Breast epithelium (tissue), 4 donors: ENCODE measurements around the gene BABAM2. TPM values are rescaled to one million over a fixed set of nuclear protein-coding genes. Genes with fewer than 3 reads are reported as not detected.

Experiments used
- DNase-seq, 2 donors: peaks; one replicate each; pipeline ENCODE4 v3.0.0-alpha.2; 2019; ENCODE audit warnings: low spot score in 2 of 2
- H3K27ac ChIP-seq, 2 donors: fragments of 200-600 bp; sonication (generic) in 1 of 2; one replicate each; pipeline ENCODE4 v1.5.1; 2016 to 2019; ENCODE audit warnings: mild to moderate bottlenecking in 1 of 2
- H3K27me3 ChIP-seq, 2 donors: fragments of 200-600 bp; sonication (generic) in 1 of 2; one replicate each; pipeline versions ENCODE4 v1.5.1 to v1.6.0; 2017 to 2019; ENCODE audit warnings: control low read depth in 1 of 2, mild to moderate bottlenecking in 1 of 2
- H3K36me3 ChIP-seq: fragments of 200-600 bp; one replicate; pipeline ENCODE4 v1.5.1; 2019
- H3K4me1 ChIP-seq, 2 donors: fragments of 200-600 bp; sonication (generic); one replicate each; pipeline ENCODE4 v1.5.1; 2016 to 2019; ENCODE audit warnings: control low read depth in 1 of 2
- H3K4me3 ChIP-seq, 3 donors: fragments of 200-600 bp; sonication (generic); 1 replicate in 2 of 3; 2 replicates in 1 of 3; pipeline ENCODE4 v1.5.1; 2016 to 2019; ENCODE audit warnings: mild to moderate bottlenecking in 3 of 3, moderate library complexity in 2 of 3
- H3K9me3 ChIP-seq, 2 donors: fragments of 200-600 bp; sonication (generic) in 1 of 2; one replicate each; pipeline ENCODE4 v1.5.1; 2016 to 2019; ENCODE audit warnings: control low read depth in 1 of 2
- CTCF ChIP-seq, 3 donors: fragments of 450-650 bp; IDR thresholded peaks; one replicate each; pipeline ENCODE4 v1.5.1; 2016 to 2017; ENCODE audit warnings: antibody characterized with exemption in 3 of 3, mild to moderate bottlenecking in 3 of 3, moderate library complexity in 3 of 3
- POLR2A ChIP-seq: fragments of 450-650 bp; IDR thresholded peaks from one replicate; pipeline ENCODE4 v1.6.1; 2016; ENCODE audit warnings: antibody characterized with exemption, mild to moderate bottlenecking, moderate library complexity
- POLR2AphosphoS5 ChIP-seq, 3 donors: sonication (generic); formaldehyde crosslinking; IDR thresholded peaks; one replicate each; pipeline ENCODE4 v1.6.1; 2017; ENCODE audit warnings: antibody characterized with exemption in 3 of 3
- intact Hi-C: fragments of 100-400 bp; cut with DNase I; formaldehyde crosslinking; loops from one replicate; pipeline ENCODE4 v1.15.1; 2023; ENCODE audit warnings: low total_unique reads
- total RNA-seq, 3 donors: library from RNA; depleted of rRNA; stranded (reverse); fragments of >200 nt; gene quantifications; one replicate each; pipeline ENCODE4 v1.1.0, GENCODE V29; 2016

The BABAM2 gene
- total RNA-seq, 3 donors from 2014 or later, result 34.7 to 46.2 (median 37.4) TPM

GRCh38 chr2:28045676-28046351, 155.3 kb downstream of the BABAM2 start:
- TF ChIP-seq CTCF (IDR thresholded peaks at IDR 0.05) (no peak), POLR2A (no peak)
- H3K36me3 ChIP-seq, result no peaks in the 10 kb centered on the region
- no peaks in the 10 kb centered on the region for H3K9me3 ChIP-seq
- no peaks in the 10 kb centered on the region for H3K27me3 ChIP-seq
- H3K27ac ChIP-seq, result no peak overlapping the region
- no peak for DNase-seq
- H3K4me1 ChIP-seq, result no peaks in the 10 kb centered on the region
- H3K4me3 ChIP-seq, result no peak overlapping the region
- intact Hi-C loops, result no loop called here

GRCh38 chr2:28046921-28047320, 156.4 kb downstream of the BABAM2 start:
- no peaks in the 10 kb centered on the region for H3K4me1 ChIP-seq

GRCh38 chr2:28047681-28048080, 157.2 kb downstream of the BABAM2 start:
- intact Hi-C loops, result no loop called here
- no peak overlapping the region for H3K4me3 ChIP-seq
- H3K4me1 ChIP-seq, result no peaks in the 10 kb centered on the region
- DNase-seq, result no peak
- H3K36me3 ChIP-seq, result no peaks in the 10 kb centered on the region
- H3K9me3 ChIP-seq, result no peaks in the 10 kb centered on the region
- no peak overlapping the region for H3K27ac ChIP-seq
- no peaks in the 10 kb centered on the region for H3K27me3 ChIP-seq
- TF ChIP-seq CTCF (IDR thresholded peaks at IDR 0.05), result no peak
- no peak for TF ChIP-seq POLR2A
- TF ChIP-seq POLR2AphosphoS5 (IDR thresholded peaks at IDR 0.05), result no peak

More at GRCh38 chr2:28046921-28047320, 156.4 kb downstream of the BABAM2 start:
- Histone ChIP-seq H3K9me3 (no peaks in the 10 kb centered on the region), H3K27ac (no peak overlapping the region), H3K4me3 (no peak overlapping the region), H3K36me3 (no peaks in the 10 kb centered on the region), H3K27me3 (no peaks in the 10 kb centered on the region)
- intact Hi-C loops, result no loop called here
- TF ChIP-seq POLR2A (no peak), POLR2AphosphoS5 (IDR thresholded peaks at IDR 0.05) (no peak), CTCF (IDR thresholded peaks at IDR 0.05) (no peak)
- no peak for DNase-seq

- TF ChIP-seq POLR2A, result no peak
- no peak for TF ChIP-seq POLR2AphosphoS5 (IDR thresholded peaks at IDR 0.05)
- TF ChIP-seq CTCF (IDR thresholded peaks at IDR 0.05), result no peak
- no peaks in the 10 kb centered on the region for H3K27me3 ChIP-seq
- intact Hi-C loops, result no loop called here
- no peaks in the 10 kb centered on the region for H3K36me3 ChIP-seq
- H3K4me1 ChIP-seq, result no peaks in the 10 kb centered on the region
- no peak for DNase-seq
- H3K4me3 ChIP-seq, result no peak overlapping the region
- H3K9me3 ChIP-seq, result no peaks in the 10 kb centered on the region
- H3K27ac ChIP-seq, result no peak overlapping the region
Measured at GRCh38 chr2:28048341-28048740, 157.8 kb downstream of the BABAM2 start.

- Histone ChIP-seq H3K9me3 (no peaks in the 10 kb centered on the region), H3K27ac (no peak overlapping the region), H3K4me3 (no peak overlapping the region), H3K27me3 (no peaks in the 10 kb centered on the region), H3K36me3 (no peaks in the 10 kb centered on the region), H3K4me1 (no peaks in the 10 kb centered on the region)
- no peak for DNase-seq
- intact Hi-C loops, result no loop called here
- TF ChIP-seq POLR2AphosphoS5 (IDR thresholded peaks at IDR 0.05) (no peak), POLR2A (no peak), CTCF (IDR thresholded peaks at IDR 0.05) (no peak)
Measured at GRCh38 chr2:28049416-28049815, 158.9 kb downstream of the BABAM2 start.
